Muscle of leg (tissue), 11 donors: Measurements from ENCODE around the gene RRP12. TPM values are rescaled to one million over a fixed set of nuclear protein-coding genes. Genes with fewer than 3 reads are reported as not detected.

Experiments
- DNase-seq: peaks from one replicate; pipeline ENCODE4 v3.0.0; 2013
- H3K27ac ChIP-seq: one replicate; pipeline ENCODE4 v1.5.1; 2013; ENCODE audit warnings: mild to moderate bottlenecking, low read length, control low read depth
- H3K27me3 ChIP-seq: one replicate; pipeline ENCODE4 v1.6.1; 2013; ENCODE audit warnings: low read length; ENCODE audit not compliant: control insufficient read depth, insufficient read depth
- H3K36me3 ChIP-seq: one replicate; pipeline ENCODE4 v1.6.1; 2013; ENCODE audit warnings: low read length; ENCODE audit not compliant: control insufficient read depth, insufficient read depth
- H3K4me1 ChIP-seq: one replicate; pipeline ENCODE4 v1.6.1; 2013; ENCODE audit warnings: low read length; ENCODE audit not compliant: control insufficient read depth, insufficient read depth
- H3K4me3 ChIP-seq: one replicate; pipeline ENCODE4 v1.5.1; 2013; ENCODE audit warnings: low read length, control low read depth
- H3K9me3 ChIP-seq: replicated peaks from 2 replicates; pipeline ENCODE4 v1.6.1; 2013; ENCODE audit warnings: low read depth, low read length; ENCODE audit not compliant: control insufficient read depth
- WGBS: methylation state at CpG from one replicate; pipeline ENCODE4 v1.1.5; 2013; ENCODE audit warnings: missing lambda C conversion rate; ENCODE audit not compliant: insufficient coverage; 5-methylcytosine and 5-hydroxymethylcytosine counted together
- polyA plus RNA-seq, 8 donors: library from polyadenylated mRNA; unstranded; fragments of 120-200 nt; gene quantifications; one replicate each; pipeline versions ENCODE4 v1.2.1 to v1.2.3, GENCODE V29; 2013; ENCODE audit warnings: inconsistent platforms in 1 of 8, low replicate concordance in 1 of 8; ENCODE audit not compliant: insufficient read length in 8 of 8, insufficient read depth in 1 of 8
- total RNA-seq: library from RNA; stranded (reverse); fragments of 120-200 nt; gene quantifications from one replicate; pipeline ENCODE4 v1.2.4, GENCODE V29; 2013

The RRP12 gene
- total and polyA plus RNA-seq, 9 donors, result 14.3 to 26.0 (median 20.0) TPM

DNA sequence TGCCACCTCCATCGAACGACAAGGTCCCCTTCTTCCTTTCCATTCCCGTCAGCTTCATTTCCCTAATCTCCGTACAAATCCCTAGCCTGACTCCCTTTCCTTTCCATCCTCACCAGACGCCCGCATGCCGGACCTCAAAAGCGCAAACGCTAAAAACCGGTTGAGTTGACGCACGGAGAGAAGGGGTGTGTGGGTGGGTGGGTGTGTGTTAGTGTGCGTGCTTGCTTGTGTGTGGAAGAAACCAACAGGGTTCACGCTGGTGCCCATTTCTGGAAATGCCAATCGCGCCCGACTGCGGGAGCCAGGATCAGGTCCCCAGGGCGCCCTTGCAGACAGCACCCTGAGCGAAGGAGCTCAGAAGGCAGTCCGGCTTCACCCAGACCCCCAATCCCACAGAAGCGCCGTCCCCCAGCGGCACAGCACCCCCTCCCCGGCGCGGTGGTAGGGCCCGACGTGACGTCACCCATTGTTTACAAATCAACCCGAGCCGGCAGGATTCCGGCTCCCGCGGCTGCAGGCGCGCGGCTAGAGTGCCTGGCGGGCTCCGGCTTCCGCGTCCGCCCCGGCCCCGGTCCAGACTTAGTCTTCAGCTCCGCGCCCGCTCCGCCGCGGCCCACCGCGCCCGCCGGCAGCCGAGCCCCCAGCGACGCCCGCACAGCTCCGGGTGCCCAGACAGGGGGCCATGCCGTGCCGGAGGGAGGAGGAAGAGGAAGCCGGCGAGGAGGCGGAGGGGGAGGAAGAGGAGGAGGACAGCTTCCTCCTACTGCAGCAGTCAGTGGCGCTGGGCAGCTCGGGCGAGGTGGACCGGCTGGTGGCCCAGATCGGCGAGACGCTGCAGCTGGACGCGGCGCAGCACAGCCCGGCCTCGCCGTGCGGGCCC is 82.1 kb downstream of the RRP12 start, which contains the start of gene FRAT1:
FRAT1 (plus strand) TSS at position 500 of the 880 bp plus-strand sequence; CDS start at position 683, 183 bp downstream.
- H3K27ac ChIP-seq, result peak within 1 kb of the TSS; percentile 91
- peak; percentile 93 for DNase-seq
- under 1% methylated on average over 66 of the region's 79 CpGs for WGBS
- peaks cover 21% of the 10 kb centered on the region for H3K27me3 ChIP-seq
- peak within 1 kb of the TSS; percentile 68 for H3K4me3 ChIP-seq
- no peaks in the 10 kb centered on the region for H3K36me3 ChIP-seq
- H3K4me1 ChIP-seq, result peaks cover 29% of the 10 kb centered on the region
- no peaks in the 10 kb centered on the region for H3K9me3 ChIP-seq

GRCh38 chr10:97314671-97315070 is 86.5 kb downstream of the RRP12 start:
- no peak overlapping the region for H3K27ac ChIP-seq
- H3K36me3 ChIP-seq, result no peaks in the 10 kb centered on the region
- peaks cover 2% of the 10 kb centered on the region for H3K27me3 ChIP-seq
- H3K9me3 ChIP-seq, result no peaks in the 10 kb centered on the region
- no peak for DNase-seq
- WGBS, result no CpG with 5 or more reads among the region's 4 CpGs
- H3K4me3 ChIP-seq, result no peak overlapping the region
- H3K4me1 ChIP-seq, result peaks cover 2% of the 10 kb centered on the region

DNA sequence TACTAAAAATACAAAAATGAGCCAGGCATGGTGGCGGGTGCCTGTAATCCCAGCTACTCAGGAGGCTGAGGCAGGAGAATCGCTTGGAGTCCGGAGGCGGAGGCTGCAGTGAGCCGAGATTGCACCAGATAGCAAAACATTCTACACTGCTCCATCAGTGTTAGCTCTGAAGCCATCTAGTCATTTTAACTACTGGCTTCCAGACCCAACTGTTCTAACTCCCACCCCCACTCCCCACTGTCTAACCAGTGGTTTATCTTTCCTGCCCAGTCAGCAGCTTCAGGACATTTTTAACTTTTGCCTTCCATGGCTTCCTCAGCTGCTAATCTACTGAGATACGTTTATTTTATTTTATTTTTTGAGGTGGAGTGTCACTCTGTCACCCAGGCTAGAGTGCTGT is 88.2 kb downstream of the RRP12 start:
- H3K4me3 ChIP-seq, result no peak overlapping the region
- no peaks in the 10 kb centered on the region for H3K4me1 ChIP-seq
- DNase-seq, result no peak
- 82% methylated on average over 5 of the region's 6 CpGs for WGBS
- H3K27ac ChIP-seq, result no peak overlapping the region
- no peaks in the 10 kb centered on the region for H3K27me3 ChIP-seq
- H3K9me3 ChIP-seq, result no peaks in the 10 kb centered on the region
- no peaks in the 10 kb centered on the region for H3K36me3 ChIP-seq

DNA sequence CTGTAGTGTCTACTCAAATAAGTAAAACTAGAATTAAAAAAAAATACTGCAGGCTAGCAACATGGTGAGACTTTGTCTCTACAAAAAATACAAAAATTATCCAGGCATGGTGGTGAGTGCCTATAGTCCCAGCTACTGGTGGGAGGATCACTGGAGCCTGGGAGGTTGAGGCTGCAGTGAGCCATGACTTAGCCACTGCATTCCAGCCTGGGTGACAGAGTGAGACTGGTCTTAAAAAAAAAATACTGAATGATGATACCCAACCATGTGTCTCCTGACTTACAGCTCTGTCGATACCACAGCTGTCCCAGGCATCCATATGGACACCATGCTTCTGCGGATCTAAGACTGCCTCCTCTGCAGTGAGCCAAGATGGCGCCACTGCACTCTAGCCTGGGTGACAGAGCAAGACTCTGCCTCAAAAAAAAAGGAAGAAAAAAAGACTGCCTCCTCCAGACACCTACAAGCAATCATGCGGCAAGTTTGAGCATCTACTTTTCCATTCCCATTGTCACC is 90.0 kb downstream of the RRP12 start:
- H3K27ac ChIP-seq, result no peak overlapping the region
- no peak for DNase-seq
- H3K27me3 ChIP-seq, result no peaks in the 10 kb centered on the region
- no peaks in the 10 kb centered on the region for H3K36me3 ChIP-seq
- no peaks in the 10 kb centered on the region for H3K9me3 ChIP-seq
- no peak overlapping the region for H3K4me3 ChIP-seq
- WGBS, result 88% methylated on average over 3 of the region's 4 CpGs
- no peaks in the 10 kb centered on the region for H3K4me1 ChIP-seq

DNA sequence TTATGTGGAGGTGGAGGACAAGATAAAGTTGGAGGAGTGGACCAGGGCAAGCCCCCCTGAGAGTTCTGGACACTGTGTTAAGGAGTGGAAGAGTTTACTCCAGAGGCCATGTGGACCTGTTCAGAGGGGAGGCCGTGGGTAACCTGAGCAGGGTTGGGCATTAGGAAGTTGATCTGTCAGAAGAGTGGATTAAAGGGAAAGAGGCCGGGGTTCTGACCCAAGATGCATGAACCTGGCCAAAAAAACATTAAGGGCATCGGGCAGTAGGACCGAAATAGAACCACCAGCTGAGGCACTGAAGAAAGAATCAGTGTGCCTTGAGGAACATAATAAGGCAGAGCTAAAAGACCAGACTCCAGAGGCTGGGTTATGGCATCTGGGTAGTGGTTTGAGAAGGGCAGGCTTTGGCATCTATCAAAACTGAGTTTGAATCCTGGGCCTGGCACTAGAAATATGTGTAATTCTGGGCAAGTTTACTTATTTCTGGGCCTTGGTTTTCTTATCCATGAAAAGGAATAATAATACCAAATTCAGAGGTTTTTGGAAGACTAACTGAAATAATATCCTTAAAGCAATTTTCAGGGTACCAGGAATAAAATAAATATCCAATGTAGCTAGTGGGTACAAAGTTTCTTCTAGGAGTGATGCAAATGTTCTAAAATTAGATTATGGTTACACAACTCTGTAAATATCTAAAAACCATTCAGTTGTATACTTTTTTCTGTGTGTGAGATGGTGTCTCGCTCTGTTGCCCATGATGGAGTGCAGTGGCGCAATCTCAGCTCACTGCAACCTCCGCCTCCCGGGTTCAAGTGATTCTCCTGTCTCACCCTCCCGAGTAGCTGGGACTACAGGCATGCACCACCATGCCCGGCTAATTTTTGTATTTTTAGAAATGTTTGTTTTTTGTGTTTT is 93.0 kb downstream of the RRP12 start:
- H3K9me3 ChIP-seq, result no peaks in the 10 kb centered on the region
- WGBS, result 55% methylated on average over 6 of the region's 10 CpGs
- no peaks in the 10 kb centered on the region for H3K4me1 ChIP-seq
- H3K27me3 ChIP-seq, result no peaks in the 10 kb centered on the region
- H3K36me3 ChIP-seq, result no peaks in the 10 kb centered on the region
- no peak overlapping the region for H3K27ac ChIP-seq
- no peak overlapping the region for H3K4me3 ChIP-seq
- DNase-seq, result no peak

GRCh38 chr10:97307441-97307840 is 93.7 kb downstream of the RRP12 start:
- DNase-seq, result no peak
- no peaks in the 10 kb centered on the region for H3K27me3 ChIP-seq
- no peak overlapping the region for H3K27ac ChIP-seq
- H3K36me3 ChIP-seq, result no peaks in the 10 kb centered on the region
- H3K9me3 ChIP-seq, result no peaks in the 10 kb centered on the region
- no peaks in the 10 kb centered on the region for H3K4me1 ChIP-seq
- no peak overlapping the region for H3K4me3 ChIP-seq
- WGBS, result no CpG with 5 or more reads among the region's 1 CpG

Other genes with a start within 250 kb of the RRP12 start
- gene SLIT1, start 215.4 kb downstream of the RRP12 start, total RNA-seq, result 0.35 TPM
- gene SLIT1, start 215.4 kb downstream of the RRP12 start, polyA plus RNA-seq, result 1 to 10 TPM in 5 of 8 donors, under 1 TPM in 3; 0.66 to 1.4 (median 1.1) TPM
- gene ARHGAP19, start 108.7 kb downstream of the RRP12 start, total RNA-seq, result 8.5 TPM
- gene ARHGAP19, start 108.7 kb downstream of the RRP12 start, polyA plus RNA-seq, result 10 to 100 TPM in 6 of 8 donors, 1 to 10 TPM in 2; 9.0 to 19.9 (median 11.0) TPM
- gene FRAT1, start 82.1 kb downstream of the RRP12 start, total RNA-seq, result 1.2 TPM
- gene FRAT1, start 82.1 kb downstream of the RRP12 start, polyA plus RNA-seq, result 1 to 10 TPM; 1.4 to 2.6 (median 1.6) TPM
- gene FRAT2, start 66.6 kb downstream of the RRP12 start, total RNA-seq, result 5.3 TPM
- 1 to 10 TPM; 3.6 to 5.0 (median 4.3) TPM for gene FRAT2, start 66.6 kb downstream of the RRP12 start, polyA plus RNA-seq
- gene PGAM1, start 24.9 kb upstream of the RRP12 start, total RNA-seq, result 102 TPM
- 100 to 1,000 TPM; 103 to 160 (median 113) TPM for gene PGAM1, start 24.9 kb upstream of the RRP12 start, polyA plus RNA-seq
- gene EXOSC1, start 44.7 kb upstream of the RRP12 start, total RNA-seq, result 30.2 TPM
- gene EXOSC1, start 44.7 kb upstream of the RRP12 start, polyA plus RNA-seq, result 10 to 100 TPM; 24.1 to 32.2 (median 29.8) TPM
- gene ZDHHC16, start 44.8 kb upstream of the RRP12 start, total RNA-seq, result 27.8 TPM
- 10 to 100 TPM; 26.8 to 34.6 (median 31.5) TPM for gene ZDHHC16, start 44.8 kb upstream of the RRP12 start, polyA plus RNA-seq
- 51.9 TPM for gene MMS19, start 97.1 kb upstream of the RRP12 start, total RNA-seq
- gene MMS19, start 97.1 kb upstream of the RRP12 start, polyA plus RNA-seq, result 10 to 100 TPM; 57.6 to 70.8 (median 65.1) TPM
- 10.6 TPM for gene UBTD1, start 97.6 kb upstream of the RRP12 start, total RNA-seq
- gene UBTD1, start 97.6 kb upstream of the RRP12 start, polyA plus RNA-seq, result 10 to 100 TPM; 13.0 to 18.9 (median 14.8) TPM
- 27.6 TPM for gene ANKRD2, start 171.4 kb upstream of the RRP12 start, total RNA-seq
- gene ANKRD2, start 171.4 kb upstream of the RRP12 start, polyA plus RNA-seq, result 10 to 100 TPM in 6 of 8 donors, 1 to 10 TPM in 2; 6.4 to 34.6 (median 16.1) TPM
- gene HOGA1, start 183.0 kb upstream of the RRP12 start, total RNA-seq, result 0.89 TPM
- 1 to 10 TPM in 1 of 8 donors, under 1 TPM in 7; 0.41 to 1.0 (median 0.73) TPM for gene HOGA1, start 183.0 kb upstream of the RRP12 start, polyA plus RNA-seq
- gene C10orf62, start 188.4 kb upstream of the RRP12 start, total RNA-seq, result not detected
- under 1 TPM in 1 of 8 donors, not detected in 7; 0.14 TPM for gene C10orf62, start 188.4 kb upstream of the RRP12 start, polyA plus RNA-seq
- gene MORN4, start 232.2 kb upstream of the RRP12 start, total RNA-seq, result 3.8 TPM
- gene MORN4, start 232.2 kb upstream of the RRP12 start, polyA plus RNA-seq, result 1 to 10 TPM; 4.4 to 7.6 (median 5.5) TPM
- 6.7 TPM for gene PI4K2A, start 239.3 kb upstream of the RRP12 start, total RNA-seq
- gene PI4K2A, start 239.3 kb upstream of the RRP12 start, polyA plus RNA-seq, result 10 to 100 TPM in 3 of 8 donors, 1 to 10 TPM in 5; 7.7 to 12.0 (median 9.9) TPM